ENCODE measurements around the gene SEMA5B. TPM values are rescaled to one million over a fixed set of nuclear protein-coding genes. Genes with fewer than 3 reads are reported as not detected.

SEMA5B gene
- total RNA-seq, 1 experiment from 2014 or later = 0.04 TPM

GRCh38 chr3:122941228-122942206, 86.0 kb downstream of the SEMA5B start:
- no peaks in the 10 kb centered on the region for H4K20me1 ChIP-seq (ENCODE audit: low read length)
- H3K9me2 ChIP-seq (replicated peaks; ENCODE audit: low read length) = no peaks in the 10 kb centered on the region
- H3K4me2 ChIP-seq (ENCODE audit: low read length) = no peak overlapping the region
- H3K9ac ChIP-seq (ENCODE audit: low read length) = no peak overlapping the region
- H3K9me3 ChIP-seq (ENCODE audit: low read length) = no peaks in the 10 kb centered on the region
- ChIA-PET CTCF (interaction anchor here (0.7 to 1.5 kb wide), 2 partner anchors 187 kb away, joined by 3 to 8 read pairs; no protein-coding TSS in a partner anchor), POLR2A (ENCODE audit: unreplicated experiment) (interaction anchor here (0.5 kb wide), 1 partner anchor 148 kb away, joined by 3 read pairs; the partner anchor contains the start of gene HSPBAP1)
- TF ChIP-seq CTCF (conservative IDR thresholded peaks at IDR 0.05; ENCODE audit: low read depth, low read length) (peak; percentile 62), EZH2phosphoT487 (IDR thresholded peaks at IDR 0.05; ENCODE audit: borderline replicate concordance, low read length) (no peak), EZH2 (IDR thresholded peaks at IDR 0.05; ENCODE audit: low read length, unreplicated experiment) (no peak)
- H2AFZ ChIP-seq (ENCODE audit: low read length) = no peak overlapping the region
- BruUV-seq (replicated peaks) = no TSS peak
- intact Hi-C loops (cut with micrococcal nuclease) = loop anchor here (2.0 kb wide), 2 partner anchors 187 to 317 kb away; no protein-coding TSS in a partner anchor
- H3F3A ChIP-seq (ENCODE audit: low read length, unreplicated experiment) = no peaks in the 10 kb centered on the region
- H3K4me1 ChIP-seq (ENCODE audit: insufficient read depth, low read length) = peaks cover 8% of the 10 kb centered on the region; the same call in 1 of the 2 replicates
- no peaks in the 10 kb centered on the region for H3K79me2 ChIP-seq (ENCODE audit: low read length)
- no peak overlapping the region for H3K27ac ChIP-seq (ENCODE audit: low read length)
- DNase-seq (no peak), ATAC-seq (peak; percentile 18; the same call in 1 of the 2 replicates)
- no peaks in the 10 kb centered on the region for H3K27me3 ChIP-seq (ENCODE audit: low read length)
- H3K36me3 ChIP-seq (ENCODE audit: low read depth, low read length) = no peaks in the 10 kb centered on the region
- no peak overlapping the region for H3K4me3 ChIP-seq (ENCODE audit: low read length)

- H3K27me3 ChIP-seq (ENCODE audit: low read length) = no peaks in the 10 kb centered on the region
- no TSS peak for BruUV-seq (replicated peaks)
- no peak overlapping the region for H3K4me2 ChIP-seq (ENCODE audit: low read length)
- H4K20me1 ChIP-seq (ENCODE audit: low read length) = no peaks in the 10 kb centered on the region
- peaks cover 8% of the 10 kb centered on the region; the same call in 1 of the 2 replicates for H3K4me1 ChIP-seq (ENCODE audit: insufficient read depth, low read length)
- ChIA-PET CTCF (interaction anchor here (0.7 kb wide), 1 partner anchor 186 kb away, joined by 3 read pairs; no protein-coding TSS in a partner anchor), POLR2A (ENCODE audit: unreplicated experiment) (no interaction called here)
- intact Hi-C loops (cut with micrococcal nuclease) = no loop called here
- H3K9me2 ChIP-seq (replicated peaks; ENCODE audit: low read length) = no peaks in the 10 kb centered on the region
- H3K79me2 ChIP-seq (ENCODE audit: low read length) = no peaks in the 10 kb centered on the region
- H2AFZ ChIP-seq (ENCODE audit: low read length) = no peak overlapping the region
- ATAC-seq = no peak
- no peak overlapping the region for H3K27ac ChIP-seq (ENCODE audit: low read length)
- DNase-seq = no peak
- no peaks in the 10 kb centered on the region for H3F3A ChIP-seq (ENCODE audit: low read length, unreplicated experiment)
- TF ChIP-seq CTCF (conservative IDR thresholded peaks at IDR 0.05; ENCODE audit: low read depth, low read length) (no peak), EZH2 (IDR thresholded peaks at IDR 0.05; ENCODE audit: low read length, unreplicated experiment) (no peak), EZH2phosphoT487 (IDR thresholded peaks at IDR 0.05; ENCODE audit: borderline replicate concordance, low read length) (no peak)
- H3K9me3 ChIP-seq (ENCODE audit: low read length) = no peaks in the 10 kb centered on the region
- no peak overlapping the region for H3K4me3 ChIP-seq (ENCODE audit: low read length)
- H3K9ac ChIP-seq (ENCODE audit: low read length) = no peak overlapping the region
- no peaks in the 10 kb centered on the region for H3K36me3 ChIP-seq (ENCODE audit: low read depth, low read length)
Observed at GRCh38 chr3:122940628-122941086, 86.9 kb downstream of the SEMA5B start.

Data from PC-3 (cell line).